ENCODE data around the gene KIF18A.
A peak's percentile ranks its signal among the peaks of the same experiment; 100 is the strongest.
"Not testable (repeated sequence)": the region's sequence is repeated elsewhere in the genome, so short reads cannot be mapped to it uniquely, and the experiment has no call there.

Gene KIF18A

DNA sequence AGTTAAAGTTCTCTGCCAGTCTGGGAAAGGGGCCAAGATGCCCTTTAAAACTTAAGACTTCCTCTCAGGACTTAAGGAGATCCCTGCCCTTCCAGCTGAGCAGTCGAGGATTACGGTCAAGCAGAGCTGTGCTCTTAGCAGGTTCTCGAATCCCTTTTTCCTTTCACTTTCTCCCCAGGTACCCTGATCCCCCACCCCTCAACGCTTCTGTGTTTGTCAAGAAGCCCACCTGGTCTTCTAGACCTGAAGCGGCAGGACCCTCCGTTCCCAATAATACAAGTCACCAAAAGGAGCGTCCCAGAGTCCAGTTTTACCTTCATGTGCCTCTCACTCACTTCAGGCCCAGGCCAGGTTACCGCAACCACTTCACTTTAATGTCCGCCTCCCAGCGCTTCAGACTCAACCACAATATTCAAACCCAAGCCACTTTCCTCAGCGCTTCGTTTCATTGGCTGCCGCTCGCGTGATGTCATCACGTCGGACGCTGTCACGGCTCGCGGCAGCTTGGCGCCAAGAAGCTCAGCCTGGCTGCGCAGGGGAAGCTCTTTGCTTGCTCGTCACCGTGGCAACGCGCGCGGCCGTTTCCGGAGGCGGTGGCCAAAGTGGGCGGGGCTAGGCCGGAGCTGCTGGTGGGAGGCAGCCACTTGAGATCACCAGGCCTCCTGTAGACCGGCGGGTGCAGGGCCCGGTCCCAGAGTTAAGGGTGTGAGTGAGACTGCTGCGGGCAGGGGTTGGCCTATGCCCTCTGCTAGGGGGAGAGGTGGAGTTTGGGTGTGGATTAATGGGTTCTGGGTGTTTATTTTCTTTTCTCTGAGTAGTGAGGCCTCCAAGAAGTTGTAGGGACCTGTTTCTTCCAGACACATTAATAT is at the start of gene KIF18A, which contains the start of gene METTL15:
Gene KIF18A, minus strand, starts transcription at position 407 of the 869 bp plus-strand sequence. CDS start 10,209 bp downstream, outside the sequence.
Gene METTL15, plus strand, starts transcription at position 639 of the 869 bp plus-strand sequence. CDS start 4,947 bp downstream, outside the sequence.
- peak; percentile 97 to 99 for DNase-seq

DNA sequence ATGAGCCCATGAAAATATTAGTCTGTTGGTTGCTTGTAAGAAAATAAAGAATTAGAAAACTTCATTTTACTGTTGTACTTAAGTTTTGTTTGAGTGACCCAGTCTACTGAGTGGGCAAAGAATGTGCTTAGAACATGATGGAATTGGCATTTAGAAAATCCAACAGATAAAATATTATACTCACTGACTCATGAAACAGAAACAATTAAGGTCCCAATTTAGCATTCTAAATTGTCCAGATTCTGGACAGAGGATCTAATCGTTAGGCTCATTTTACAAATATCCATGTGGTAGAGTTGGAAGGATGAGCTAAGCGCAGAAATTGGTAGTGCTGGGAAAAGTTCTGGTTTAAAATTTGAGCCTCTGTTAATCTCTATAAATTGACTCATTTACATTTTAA is 45.6 kb upstream of the KIF18A start:
- no peak for DNase-seq

GRCh38 chr11:28152743-28153142 is 44.8 kb upstream of the KIF18A start:
- no peak for DNase-seq

DNA sequence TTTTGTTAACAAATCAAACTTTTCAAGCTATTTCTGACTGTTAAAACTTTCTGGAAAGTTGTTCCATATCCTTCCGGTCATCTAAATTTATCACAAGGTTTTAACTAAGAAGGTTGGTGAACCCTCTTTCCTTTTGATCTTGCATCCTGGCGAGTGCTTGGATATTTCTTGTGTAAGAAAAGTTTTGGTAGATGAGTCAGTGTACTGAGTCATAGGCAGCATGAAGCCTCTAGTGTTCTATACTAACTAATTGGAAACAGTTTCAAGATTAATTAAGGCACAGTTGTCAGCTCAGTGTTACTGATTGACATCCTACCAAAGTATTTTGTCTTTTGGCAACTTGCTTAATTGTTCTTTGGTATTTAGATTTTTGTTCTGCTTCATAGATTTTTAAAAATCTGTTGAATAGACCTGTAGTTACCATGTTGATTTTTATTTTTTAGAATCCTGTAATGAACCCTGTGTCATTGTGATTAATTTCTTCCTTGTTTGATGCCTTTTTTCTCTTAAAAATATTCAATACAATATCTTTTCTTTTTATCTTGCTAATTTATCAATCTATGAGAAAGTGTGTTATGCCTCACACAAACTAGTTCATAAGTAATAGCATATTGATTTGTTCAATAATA is 38.3 kb upstream of the KIF18A start:
- no peak for DNase-seq

DNA sequence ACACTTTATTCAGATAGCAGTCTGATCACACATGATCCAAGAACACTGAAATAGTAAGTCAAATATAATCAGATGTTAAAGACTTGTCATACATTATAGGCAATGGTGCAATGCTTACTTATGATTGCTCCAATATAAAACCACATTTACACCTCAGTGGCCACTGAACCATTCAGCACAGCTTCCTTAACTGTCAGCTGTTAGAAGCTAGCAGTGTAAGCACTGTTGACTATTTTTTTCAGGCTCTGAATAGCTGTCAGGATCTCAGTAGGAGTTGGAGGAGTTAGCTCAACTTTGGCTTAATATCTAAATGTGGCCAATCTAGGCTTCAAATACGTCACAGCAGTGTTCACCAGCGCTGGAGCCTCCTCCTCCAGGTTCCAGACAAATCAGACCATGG is 36.9 kb upstream of the KIF18A start:
- no peak for DNase-seq

DNA sequence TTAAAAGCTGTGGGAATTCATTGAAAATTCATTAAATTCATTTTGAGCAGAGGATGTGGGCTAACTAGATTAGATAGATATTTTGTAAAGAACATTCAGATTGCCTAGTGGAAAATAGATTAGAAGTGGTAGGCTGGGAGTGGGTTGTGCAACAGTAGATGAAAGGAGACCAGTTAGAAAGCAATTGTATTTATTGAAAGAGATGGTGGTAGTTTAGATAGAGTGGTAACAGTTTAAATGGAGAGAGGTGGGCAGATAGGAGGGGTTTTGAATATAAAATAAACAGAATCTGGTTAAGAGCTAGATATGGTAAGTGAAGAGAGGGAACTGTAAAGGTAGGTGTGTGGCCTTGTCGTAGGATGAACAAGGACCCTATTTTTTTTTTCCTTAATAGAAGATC is 34.8 kb upstream of the KIF18A start:
- no peak for DNase-seq

GRCh38 chr11:28140689-28141455 is 32.9 kb upstream of the KIF18A start:
- no peak for DNase-seq

- DNase-seq: no peak
These were observed 32.0 kb upstream of the KIF18A start for GRCh38 chr11:28139841-28140415.

DNA sequence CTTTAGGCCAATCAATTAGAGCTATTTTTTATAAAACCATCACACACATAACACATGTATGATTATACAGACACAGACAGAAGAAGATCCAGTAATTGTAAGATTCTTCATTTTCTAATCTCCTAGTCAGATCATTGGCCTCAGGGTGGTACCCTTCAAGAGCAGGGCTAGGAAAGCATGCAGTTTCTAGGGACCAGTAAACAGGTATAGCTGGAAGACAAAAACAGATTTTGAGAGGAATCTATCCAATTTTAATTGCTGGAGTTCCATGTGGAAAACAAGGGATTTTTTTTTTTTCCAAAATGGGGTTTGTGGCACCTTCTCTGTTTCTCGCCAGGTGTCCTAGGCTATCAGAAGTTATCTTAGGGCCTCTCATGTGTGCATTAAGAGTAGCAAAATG is 29.9 kb upstream of the KIF18A start:
- DNase-seq: no peak

GRCh38 chr11:28137366-28137765 is 29.4 kb upstream of the KIF18A start:
- no peak for DNase-seq

GRCh38 chr11:28136157-28136556 is 28.2 kb upstream of the KIF18A start:
- not testable (repeated sequence) for DNase-seq

DNA sequence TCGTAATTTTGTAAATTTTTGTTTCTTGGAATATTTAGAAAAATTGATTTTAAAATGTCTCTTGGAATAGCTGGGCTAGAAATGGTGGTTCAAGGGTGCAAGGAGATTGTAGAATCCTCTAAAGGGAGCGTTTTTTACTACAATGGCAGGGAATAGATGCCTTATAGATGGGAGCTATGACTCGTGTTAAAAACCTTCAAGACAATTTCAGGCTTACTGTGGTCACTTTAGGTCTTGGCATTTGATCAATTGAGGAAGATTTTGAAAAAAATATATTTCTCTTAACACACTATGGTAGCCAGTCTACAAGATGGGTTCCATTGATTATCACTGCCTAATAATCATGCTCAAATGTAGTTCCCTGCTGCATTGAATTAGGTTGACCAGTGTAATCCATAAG is 25.2 kb upstream of the KIF18A start:
- no peak for DNase-seq

DNA sequence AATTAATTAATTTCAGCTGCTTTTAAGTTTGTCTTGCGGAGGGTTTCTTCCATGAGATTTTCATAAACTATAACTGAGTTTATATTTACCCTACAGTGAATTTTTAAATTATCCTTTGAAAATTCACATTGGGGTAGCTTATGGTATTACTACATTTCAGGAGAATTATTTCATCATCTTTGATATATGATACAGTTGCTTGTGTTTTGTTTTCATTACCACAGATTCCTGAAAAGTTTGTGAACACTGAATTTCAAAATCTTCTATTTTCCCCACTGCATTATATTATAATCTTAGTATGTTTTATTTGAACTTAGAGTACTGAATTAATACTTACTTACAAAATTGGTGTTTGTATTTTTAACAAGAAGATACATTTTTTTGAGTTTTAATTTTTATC is 24.6 kb upstream of the KIF18A start:
- no peak for DNase-seq

- no peak for DNase-seq
These were observed 15.2 kb upstream of the KIF18A start for GRCh38 chr11:28123151-28123581.

DNA sequence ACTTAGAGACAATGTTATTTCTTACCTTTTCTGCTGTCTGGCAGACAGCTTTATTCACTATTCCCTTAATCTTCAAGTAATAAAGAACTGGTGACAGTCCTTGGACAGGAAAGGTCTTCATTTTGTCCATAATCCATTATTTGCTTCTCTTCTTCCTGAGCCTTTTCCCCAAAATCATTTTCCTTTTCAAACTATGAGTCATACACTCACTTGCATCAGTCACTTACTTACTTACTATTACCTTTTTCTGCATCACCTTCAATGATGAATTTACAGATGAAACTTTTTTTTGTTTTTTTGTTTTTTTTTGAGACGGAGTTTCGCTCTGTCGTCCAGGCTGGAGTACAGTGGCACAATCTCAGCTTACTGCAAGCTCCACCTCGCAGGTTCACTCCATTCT is 9.8 kb upstream of the KIF18A start:
- no peak for DNase-seq

DNA sequence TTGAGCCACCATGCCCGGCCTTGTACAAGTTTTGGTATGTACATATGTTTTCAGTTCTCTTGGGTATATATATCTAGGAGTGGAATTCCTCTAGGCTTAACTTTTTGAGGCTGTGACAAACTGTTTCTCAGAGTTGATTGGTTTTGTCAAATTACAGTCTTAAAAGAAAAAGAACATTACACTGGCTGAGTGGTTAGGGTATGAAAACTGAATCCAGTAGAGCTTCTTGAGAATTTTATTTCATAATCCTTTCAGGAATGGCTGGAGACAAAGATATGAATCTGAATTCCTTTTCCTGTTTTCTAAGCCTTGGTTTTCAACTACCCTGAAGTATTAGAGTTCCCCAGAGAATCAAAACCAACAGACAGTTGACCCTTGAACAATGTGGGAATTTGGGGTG is 6.8 kb upstream of the KIF18A start:
- no peak for DNase-seq

DNA sequence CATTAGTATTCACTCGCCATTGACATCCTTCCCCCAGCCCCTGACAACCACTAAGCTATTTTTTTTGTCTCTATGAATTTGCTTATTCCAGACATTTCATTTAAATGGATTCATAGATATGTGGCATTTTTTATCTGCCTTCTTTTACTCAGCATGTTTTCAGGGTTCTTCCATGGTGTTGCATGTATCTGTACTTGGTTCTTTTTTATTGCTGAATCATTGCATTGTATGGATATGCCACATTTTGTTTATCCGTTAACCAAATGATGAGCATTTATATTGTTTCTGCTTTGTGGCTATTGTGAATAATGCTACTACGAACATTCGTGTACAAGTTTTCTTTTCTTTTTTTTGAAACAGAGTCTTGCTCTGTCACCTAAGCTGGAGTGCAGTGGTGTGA is 6.2 kb upstream of the KIF18A start:
- no peak for DNase-seq

DNA sequence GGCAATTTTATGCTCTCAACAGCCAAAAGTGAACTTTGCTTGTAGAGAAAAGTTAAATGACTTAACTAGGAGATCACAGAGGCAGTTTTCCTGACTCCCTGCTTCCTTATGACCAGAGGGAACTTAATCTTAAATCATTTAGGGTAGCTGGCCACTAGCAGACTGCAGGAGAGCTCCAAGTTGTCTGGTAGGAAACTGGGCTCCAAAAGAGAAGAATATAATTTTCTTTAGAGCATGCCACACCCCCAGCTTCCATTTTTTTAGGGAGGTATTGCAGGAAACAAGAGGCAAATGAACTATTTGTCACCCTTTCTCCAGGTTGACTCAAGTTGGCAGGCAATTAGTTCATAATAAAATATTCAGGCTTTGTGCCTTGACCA is 2.9 kb upstream of the KIF18A start:
- DNase-seq: no peak

GRCh38 chr11:28110108-28110820 is 2.3 kb upstream of the KIF18A start:
- DNase-seq: peak; percentile 44 to 57

DNA sequence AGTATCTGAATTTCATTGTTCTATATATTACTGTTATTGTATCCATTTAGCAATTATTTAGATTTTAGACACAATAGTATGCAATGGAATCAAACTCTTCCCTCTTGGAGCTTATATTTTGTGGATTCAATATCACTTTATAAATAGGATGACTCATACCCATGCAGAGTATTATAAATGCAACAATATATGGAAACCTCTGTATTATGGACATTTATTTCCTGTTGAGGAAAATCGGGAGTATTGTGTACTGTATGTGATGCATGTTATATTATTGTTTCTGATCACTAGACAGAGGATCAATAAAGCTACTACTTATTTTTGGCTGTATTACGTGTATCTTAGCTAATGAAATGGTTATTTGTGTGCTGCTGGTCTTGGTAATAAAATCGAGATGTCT is 1.0 kb upstream of the KIF18A start:
- DNase-seq: no peak

GRCh38 chr11:28107191-28107749 is 686 bp downstream of the KIF18A start:
- peak in 1 of 2 experiments; percentile 89 for DNase-seq

Data from NCI-H187 (cell line).